ENCODE results near the gene AKAP10.
"Not testable (repeated sequence)": the region's sequence is repeated elsewhere in the genome, so short reads cannot be mapped to it uniquely, and the experiment has no call there.

AKAP10 gene

DNA sequence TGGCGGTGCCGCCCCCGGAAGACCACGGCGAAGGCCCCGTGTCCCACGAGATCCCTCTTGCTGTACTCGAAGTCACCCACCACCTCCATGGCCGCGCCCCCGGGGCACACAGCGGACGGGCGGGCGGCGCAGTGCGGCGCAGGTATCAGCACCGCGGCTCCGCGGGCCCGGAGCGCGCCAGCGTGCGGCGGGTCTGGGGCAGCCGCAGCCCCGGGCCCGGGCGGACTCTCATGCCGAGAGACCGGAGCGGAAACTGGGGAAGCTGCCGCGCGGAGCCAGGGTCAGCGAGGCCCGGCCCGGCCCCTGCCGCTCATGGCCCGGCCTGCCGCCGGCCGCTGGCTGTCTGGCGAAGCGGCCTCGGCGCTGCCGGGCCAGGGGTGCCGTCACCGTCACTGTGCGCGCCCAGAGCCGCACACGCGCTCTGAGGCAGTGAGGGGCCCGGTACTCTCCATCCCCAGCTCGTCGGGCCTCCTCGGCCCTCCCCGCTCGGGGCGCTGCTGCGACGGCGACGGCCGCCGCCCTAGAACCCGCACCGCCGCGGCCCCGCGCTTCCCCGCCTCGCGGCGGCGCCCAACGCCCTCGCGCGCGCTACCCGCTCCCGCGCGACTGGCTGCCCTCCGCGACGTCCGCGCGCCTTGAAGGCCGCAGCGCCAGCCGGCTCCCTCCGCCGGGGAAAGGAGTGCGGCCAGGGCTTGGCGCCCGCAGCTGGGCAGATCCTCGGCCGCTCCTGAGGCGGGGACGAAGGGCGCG, 110.1 kb downstream of the AKAP10 start, which contains the start of gene ULK2:
Gene ULK2, minus strand, starts transcription at position 608 of the 750 bp plus-strand sequence. Its CDS starts 519 bp downstream, at position 89.
- DNase-seq (ENCODE audit: low read depth): peak; percentile 7

- DNase-seq (ENCODE audit: low read depth): peak; percentile 4
Measured at GRCh38 chr17:19867079-19867328, 110.6 kb downstream of the AKAP10 start.

DNA sequence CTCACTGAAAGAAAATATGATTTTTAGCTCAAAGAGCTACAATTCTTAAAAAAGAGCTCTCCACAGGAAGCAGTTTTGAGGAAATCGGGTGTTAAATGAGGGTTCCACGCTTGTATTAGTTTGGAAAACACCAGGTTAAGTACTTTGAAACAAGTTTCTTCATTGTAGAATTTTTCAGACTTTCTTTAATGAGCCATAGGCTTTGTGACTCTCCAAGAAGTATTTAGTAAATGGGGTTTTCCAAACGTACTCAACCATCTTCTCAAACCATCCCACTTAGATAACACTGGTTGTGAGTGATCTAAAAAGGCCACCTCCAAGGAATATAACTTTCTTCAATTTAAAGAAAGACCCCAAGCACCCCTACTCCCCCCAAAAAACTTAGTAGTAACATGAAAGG, 112.6 kb downstream of the AKAP10 start:
- no peak for DNase-seq (ENCODE audit: low read depth)

- DNase-seq (ENCODE audit: low read depth): not testable (repeated sequence)
Measured at GRCh38 chr17:19860647-19861177, 116.9 kb downstream of the AKAP10 start.

- no peak for DNase-seq (ENCODE audit: low read depth)
Measured at GRCh38 chr17:19857640-19858039, 120.0 kb downstream of the AKAP10 start.

All from T follicular helper cell (primary cell).